ENCODE measurements around the gene VOPP1. TPM values are rescaled to one million over a fixed set of nuclear protein-coding genes. Genes with fewer than 3 reads are reported as not detected.

Gene VOPP1
- total and polyA plus RNA-seq, 10 of the 15 experiments (the other 5 are each of a cell fraction or from before 2014, with no cell fraction given), result 32.8 to 206 (median 129) TPM

DNA sequence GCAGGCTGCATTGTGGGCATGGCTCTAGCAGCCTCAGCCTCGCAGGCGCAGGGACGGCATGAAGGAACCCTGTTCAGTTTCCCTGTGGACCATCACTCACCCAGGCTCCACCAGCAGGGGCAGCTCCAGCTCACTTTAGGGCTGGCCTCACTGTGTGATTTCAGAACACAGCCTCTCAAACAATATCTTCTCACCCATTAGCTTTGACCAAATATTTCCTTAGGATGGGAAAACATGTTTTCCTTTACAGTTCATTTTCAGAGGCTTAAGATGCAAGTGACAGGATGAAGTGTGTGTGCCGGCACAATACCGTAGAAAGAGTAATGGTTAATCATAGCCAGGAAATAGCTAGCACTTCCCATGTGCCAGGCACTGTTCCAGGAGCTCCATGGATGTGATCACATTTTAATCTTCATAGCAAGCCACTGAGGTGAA, 149.0 kb downstream of the VOPP1 start:
- H3K79me2 ChIP-seq (ENCODE audit: control insufficient read depth, insufficient read depth, low read length), result no peaks in the 10 kb centered on the region
- ChIA-PET POLR2A (no interaction called here), CTCF (interaction anchor here (0.5 to 2.1 kb wide), 5 partner anchors 8 to 146 kb away, joined by 3 to 10 read pairs (median 4); no protein-coding TSS in a partner anchor)

More for the DNA sequence above, 149.0 kb downstream of the VOPP1 start:
- ATAC-seq, result no peak
- no peak overlapping the region for H3K9ac ChIP-seq (ENCODE audit: control insufficient read depth, insufficient read depth, low read length)
- no peak overlapping the region for H3K4me3 ChIP-seq
- H2AFZ ChIP-seq (ENCODE audit: control insufficient read depth, low read depth, low read length), result no peak overlapping the region
- intact Hi-C loops (cut with micrococcal nuclease; ENCODE audit: unreplicated experiment), result no loop called here
- H3K27me3 ChIP-seq (replicated peaks in 1 of 2; ENCODE audit: control insufficient read depth in 2 of 2, insufficient read depth in 2 of 2, low read length in 1 of 2), result no peaks in the 10 kb centered on the region
- H3K27ac ChIP-seq (ENCODE audit: control insufficient read depth, insufficient read depth), result no peak overlapping the region
- SMC1A ChIA-PET (ENCODE audit: uncharacterized antibody, unreplicated experiment), result interaction anchor here (1.1 to 1.2 kb wide), 3 partner anchors 9 to 159 kb away, joined by 3 to 5 read pairs (median 3); no protein-coding TSS in a partner anchor
- no peaks in the 10 kb centered on the region for H3K4me1 ChIP-seq (ENCODE audit: control insufficient read depth, insufficient read depth, low read length)
- H4K20me1 ChIP-seq (ENCODE audit: control insufficient read depth, insufficient read depth), result no peaks in the 10 kb centered on the region
- no peak for FAIRE-seq
- DNase-seq (ENCODE audit: low read depth, low spot score), result no peak
- no peak overlapping the region for H3K4me2 ChIP-seq (ENCODE audit: control insufficient read depth, insufficient read depth)
- in situ Hi-C loops (cut with MboI), result loop anchor here (5.0 to 25.0 kb wide), 2 partner anchors 146 to 661 kb away; partner anchors contain the start of gene SEC61G
- no peak for TF ChIP-seq TCF7 (IDR thresholded peaks at IDR 0.05; ENCODE audit: borderline replicate concordance)
- TF ChIP-seq, protein P1, sequence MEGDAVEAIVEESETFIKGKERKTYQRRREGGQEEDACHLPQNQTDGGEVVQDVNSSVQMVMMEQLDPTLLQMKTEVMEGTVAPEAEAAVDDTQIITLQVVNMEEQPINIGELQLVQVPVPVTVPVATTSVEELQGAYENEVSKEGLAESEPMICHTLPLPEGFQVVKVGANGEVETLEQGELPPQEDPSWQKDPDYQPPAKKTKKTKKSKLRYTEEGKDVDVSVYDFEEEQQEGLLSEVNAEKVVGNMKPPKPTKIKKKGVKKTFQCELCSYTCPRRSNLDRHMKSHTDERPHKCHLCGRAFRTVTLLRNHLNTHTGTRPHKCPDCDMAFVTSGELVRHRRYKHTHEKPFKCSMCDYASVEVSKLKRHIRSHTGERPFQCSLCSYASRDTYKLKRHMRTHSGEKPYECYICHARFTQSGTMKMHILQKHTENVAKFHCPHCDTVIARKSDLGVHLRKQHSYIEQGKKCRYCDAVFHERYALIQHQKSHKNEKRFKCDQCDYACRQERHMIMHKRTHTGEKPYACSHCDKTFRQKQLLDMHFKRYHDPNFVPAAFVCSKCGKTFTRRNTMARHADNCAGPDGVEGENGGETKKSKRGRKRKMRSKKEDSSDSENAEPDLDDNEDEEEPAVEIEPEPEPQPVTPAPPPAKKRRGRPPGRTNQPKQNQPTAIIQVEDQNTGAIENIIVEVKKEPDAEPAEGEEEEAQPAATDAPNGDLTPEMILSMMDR (IDR thresholded peaks at IDR 0.05 in 2 of 3, conservative IDR thresholded peaks at IDR 0.05 in 1 of 3; ENCODE audit: control insufficient read depth in 2 of 3, extremely low read depth in 1 of 3, insufficient read depth in 1 of 3, low read depth in 3 of 3, low read length in 3 of 3), result 0 out of 6 replicates have a peak, but pooled peaks of 1 of the 3 experiments have one; percentile 2
- H3K36me3 ChIP-seq (ENCODE audit: control insufficient read depth in 2 of 2, insufficient read depth in 2 of 2, low read length in 1 of 2), result peaks cover 0 to 9% of the 10 kb centered on the region in 2 experiments; a peak in 3 of 4 replicates
- RAD21 ChIA-PET (ENCODE audit: unreplicated experiment), result no interaction called here
- BruUV-seq (replicated peaks), result no TSS peak
- H3K9me3 ChIP-seq (replicated peaks; ENCODE audit: control insufficient read depth, insufficient read depth, low read length), result no peaks in the 10 kb centered on the region
- 89% methylated on average over 5 of the region's 5 CpGs for WGBS (ENCODE audit: insufficient coverage, insufficient replicate concordance, low lambda C conversion rate, missing lambda C conversion rate)

Other genes with a start within 250 kb of the VOPP1 start
- 12.9 and 14.3 TPM in 2 replicates for gene LANCL2, start 207.2 kb downstream of the VOPP1 start, total RNA-seq (2014; rRNA removed)
- gene LANCL2, start 207.2 kb downstream of the VOPP1 start, total RNA-seq (2014; rRNA removed; fragmentation: Illumina TruSeq; extraction: Trizol), result 12.3 and 15.3 TPM in 2 replicates
- gene LANCL2, start 207.2 kb downstream of the VOPP1 start, total RNA-seq (2021), result 16.1 and 17.4 TPM in 2 replicates
- 17.2 and 28.6 TPM in 2 replicates for gene LANCL2, start 207.2 kb downstream of the VOPP1 start, polyA plus RNA-seq (2011; rRNA removed)
- gene LANCL2, start 207.2 kb downstream of the VOPP1 start, polyA plus RNA-seq (2014; fragmentation: Illumina TruSeq; extraction: Trizol), result 17.5 and 17.9 TPM in 2 replicates
- 10 to 100 TPM in 1 of 2 experiments, 1 to 10 TPM in 1; 8.1 to 10.8 TPM for gene LANCL2, start 207.2 kb downstream of the VOPP1 start, polyA plus RNA-seq (2014; fragmentation: Nextera tagmentation; extraction: Ambion mirVana)
- gene LANCL2, start 207.2 kb downstream of the VOPP1 start, polyA plus RNA-seq (2014; rRNA removed), result 12.4 and 15.1 TPM in 2 replicates
- gene LANCL2, start 207.2 kb downstream of the VOPP1 start, polyA plus RNA-seq (2016; fragmentation: Nextera tagmentation; extraction: Ambion mirVana), result 10 to 100 TPM; 26.1 to 26.6 TPM